ENCODE data around the gene TMEM144. TPM values are rescaled to one million over a fixed set of nuclear protein-coding genes. Genes with fewer than 3 reads are reported as not detected.

The TMEM144 gene
- total RNA-seq, 1 experiment from 2014 or later = 3.4 TPM

DNA sequence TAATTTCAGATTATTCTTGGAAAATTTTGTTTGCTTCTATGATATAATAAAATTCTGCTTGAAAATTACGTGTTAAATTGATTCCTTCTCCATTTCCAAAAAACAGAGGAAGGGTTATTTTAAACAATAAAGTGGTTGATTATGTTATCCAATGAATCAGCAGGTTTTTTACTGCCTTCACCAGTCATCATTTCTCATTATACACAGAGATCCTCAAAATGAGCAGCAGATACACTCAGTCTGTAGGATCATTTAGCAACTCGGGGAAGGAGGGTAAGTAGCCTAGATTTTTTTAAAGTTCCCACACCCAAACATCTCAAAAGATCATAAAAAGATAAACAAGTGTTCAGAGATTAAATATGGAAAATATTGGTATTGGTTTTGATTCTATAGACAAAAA is 6.8 kb upstream of the TMEM144 start:
- Histone ChIP-seq H2BK120ac (ENCODE audit: low read depth, low read length, poor library complexity, severe bottlenecking) (no peak overlapping the region), H4K91ac (ENCODE audit: insufficient read length, low read depth, low read length) (no peak overlapping the region), H3K18ac (ENCODE audit: insufficient read length, low read depth, low read length) (no peak overlapping the region), H3K27ac (ENCODE audit: insufficient read length, low read depth, low read length) (no peak overlapping the region), H4K5ac (ENCODE audit: insufficient read length, low read depth, low read length) (no peak overlapping the region), H3K79me1 (ENCODE audit: insufficient read depth, low read depth, low read length, poor library complexity, severe bottlenecking) (no peaks in the 10 kb centered on the region), H4K8ac (replicated peaks; ENCODE audit: insufficient read length, low read depth, low read length) (no peak overlapping the region), H2BK15ac (ENCODE audit: low read depth, low read length) (no peak overlapping the region), H2BK20ac (ENCODE audit: low read depth, low read length, poor library complexity, severe bottlenecking) (no peak overlapping the region), H4K20me1 (ENCODE audit: control insufficient read depth, insufficient read depth, insufficient read length) (no peaks in the 10 kb centered on the region), H3K14ac (ENCODE audit: insufficient read depth, low read length) (no peak overlapping the region), H3K79me2 (ENCODE audit: insufficient read depth, low read length) (no peaks in the 10 kb centered on the region), H2AK5ac (ENCODE audit: insufficient read length, low read length) (no peak overlapping the region), H2BK12ac (ENCODE audit: insufficient read length, low read depth, low read length) (no peak overlapping the region), H3K9ac (ENCODE audit: extremely low read depth, insufficient read length, low read length) (no peak overlapping the region), H2BK5ac (ENCODE audit: insufficient read length, low read length) (no peak overlapping the region), H3K23ac (ENCODE audit: insufficient read length, low read depth, low read length) (no peak overlapping the region), H2AFZ (ENCODE audit: low read length) (no peak overlapping the region), H3K23me2 (ENCODE audit: insufficient read length, low read depth, low read length, poor library complexity, severe bottlenecking) (no peaks in the 10 kb centered on the region), H3K27me3 (ENCODE audit: insufficient read depth, low read length) (no peaks in the 10 kb centered on the region), H3K4ac (ENCODE audit: low read depth, low read length) (no peak overlapping the region), H3K9me3 (ENCODE audit: control insufficient read depth, low read depth, low read length) (no peaks in the 10 kb centered on the region), H3K4me1 (ENCODE audit: insufficient read depth, low read length) (no peaks in the 10 kb centered on the region), H3T11ph (ENCODE audit: low read length) (no peak overlapping the region), H3K4me2 (ENCODE audit: insufficient read depth, insufficient read length, low read length) (no peak overlapping the region), H3K56ac (ENCODE audit: insufficient read length, low read depth, low read length) (no peak overlapping the region)
- H3K36me3 Mint-ChIP-seq (ENCODE audit: insufficient read depth in 1 of 3, low read depth in 3 of 3) = no peaks in the 10 kb centered on the region
- peaks cover 0 to 5% of the 10 kb centered on the region in 2 experiments; a peak in 3 of 5 replicates for H3K9me3 Mint-ChIP-seq
- H3K4me1 Mint-ChIP-seq = no peaks in the 10 kb centered on the region
- H3K4me3 Mint-ChIP-seq = no peak overlapping the region
- no peak for DNase-seq
- H3K27ac Mint-ChIP-seq = no peak overlapping the region
- TF ChIP-seq CTCF (conservative IDR thresholded peaks at IDR 0.05) = no peak
- H3K27me3 Mint-ChIP-seq (ENCODE audit: low read depth) = no peaks in the 10 kb centered on the region
- WGBS (ENCODE audit: extremely low coverage, insufficient read length, low lambda C conversion rate) = no CpG with 5 or more reads among the region's 2 CpGs

Measured in H9 (cell line).